ENCODE results near the gene NOS1AP.

- TF ChIP-seq HDGF (IDR thresholded peaks at IDR 0.05; ENCODE audit: borderline replicate concordance) (no peak), BHLHE40 (IDR thresholded peaks at IDR 0.05; ENCODE audit: borderline replicate concordance) (no peak), FOXA1 (IDR thresholded peaks at IDR 0.05) (no peak), FOXM1 (IDR thresholded peaks at IDR 0.05; ENCODE audit: borderline replicate concordance) (no peak), NFRKB (IDR thresholded peaks at IDR 0.05) (no peak), SP1 (IDR thresholded peaks at IDR 0.05) (no peak), ELF4 (IDR thresholded peaks at IDR 0.05) (no peak)
Observed at GRCh38 chr1:162067466-162067865, 2.0 kb upstream of the NOS1AP start.
